Amniotic stem cell (primary cell): ENCODE measurements around the gene GMDS.

Experiments used
- DNase-seq: peaks from one replicate; lab custom pipeline; 2025; lab: John Stamatoyannopoulos, UW

The GMDS gene

GRCh38 chr6:1612974-1613306 lies 632.5 kb downstream of the GMDS start:
- peak; percentile 62 for DNase-seq

GRCh38 chr6:1612299-1612973 lies 633.0 kb downstream of the GMDS start:
- no peak for DNase-seq

- DNase-seq, result no peak
These were observed 633.7 kb downstream of the GMDS start for GRCh38 chr6:1611572-1612298.

GRCh38 chr6:1611322-1611571 lies 634.2 kb downstream of the GMDS start:
- no peak for DNase-seq

GRCh38 chr6:1610497-1611321 lies 634.7 kb downstream of the GMDS start:
- DNase-seq, result no peak

- DNase-seq, result peak; percentile 79
These were observed 635.5 kb downstream of the GMDS start, which contains the start of gene FOXC1 for GRCh38 chr6:1609648-1610496. Gene FOXC1, plus strand, starts transcription at chr6:1609915. Its CDS starts 531 bp downstream, at chr6:1610446.

GRCh38 chr6:1609041-1609647 lies 636.3 kb downstream of the GMDS start:
- no peak for DNase-seq

- no peak for DNase-seq
These were observed 637.0 kb downstream of the GMDS start for GRCh38 chr6:1608222-1609040.

- no peak for DNase-seq
These were observed 637.7 kb downstream of the GMDS start for GRCh38 chr6:1607516-1608221.

- no peak for DNase-seq
These were observed 638.5 kb downstream of the GMDS start for GRCh38 chr6:1606780-1607515.

GRCh38 chr6:1605893-1606779 lies 639.3 kb downstream of the GMDS start:
- DNase-seq, result no peak

GRCh38 chr6:1605004-1605892 lies 640.2 kb downstream of the GMDS start:
- no peak for DNase-seq

GRCh38 chr6:1604158-1605003 lies 641.0 kb downstream of the GMDS start:
- DNase-seq, result no peak

GRCh38 chr6:1603708-1604107 lies 641.7 kb downstream of the GMDS start:
- no peak for DNase-seq

GRCh38 chr6:1602049-1602713 lies 643.2 kb downstream of the GMDS start:
- DNase-seq, result no peak
